H1 (cell line): Measurements from ENCODE around the gene GNS. TPM values are rescaled to one million over a fixed set of nuclear protein-coding genes. Genes with fewer than 3 reads are reported as not detected.

Experiments used
- CTBP2 ChIP-seq: IDR thresholded peaks from 2 replicates; pipeline ENCODE4 v1.7.0; 2011; ENCODE audit warnings: borderline replicate concordance, mild to moderate bottlenecking, moderate library complexity, mixed read lengths, low read length; ENCODE audit not compliant: insufficient read depth, insufficient read length
- CTCF ChIP-seq, 3 experiments: IDR thresholded peaks; 1 replicate in 2 of 3; 2 replicates in 1 of 3; pipeline versions ENCODE4 v1.5.1 to v1.6.1; 2011; ENCODE audit warnings: low read length in 3 of 3, mild to moderate bottlenecking in 3 of 3, inconsistent platforms in 2 of 3, low read depth in 1 of 3, moderate library complexity in 1 of 3; ENCODE audit not compliant: insufficient read depth in 1 of 3; ENCODE audit errors: control extremely low read depth in 1 of 3
- GABPA ChIP-seq: IDR thresholded peaks from 2 replicates; pipeline ENCODE4 v1.6.1; 2011; ENCODE audit warnings: mild to moderate bottlenecking, low read length, moderate library complexity, borderline replicate concordance; ENCODE audit not compliant: insufficient read depth
- polyA plus RNA-seq, 7 experiments: library from polyadenylated mRNA; depleted of rRNA in 3 of 7; stranded (reverse) in 5 of 7; unstranded in 2 of 7; fragments of >200 nt in 5 of 7; fragments of 200-250 nt in 2 of 7; gene quantifications; 1 replicate in 5 of 7; 2 replicates in 1 of 7; 4 replicates in 1 of 7; pipeline versions ENCODE4 v1.2.1 to v1.2.3, GENCODE V29; 2011 to 2013; ENCODE audit warnings: missing spikeins in 2 of 7, mixed read lengths in 2 of 7
- total RNA-seq: library from RNA; stranded (reverse); fragmentation: NEBNext Ultra II Directional; extraction: Animal tissue kit (Norgen Biotek cat#: 25700); gene quantifications from 2 replicates; pipeline ENCODE4 v1.2.1, GENCODE V29; 2021

Gene GNS
- total and polyA plus RNA-seq, 2 of the 8 experiments (the other 6 are each of a cell fraction or from before 2014, with no cell fraction given) = 16.0 to 28.5 TPM

- TF ChIP-seq CTCF (IDR thresholded peaks at IDR 0.05; ENCODE audit: control extremely low read depth in 1 of 3, insufficient read depth in 1 of 3, low read depth in 1 of 3, low read length in 3 of 3) (no peak), GABPA (no peak), CTBP2 (no peak)
These were observed 79.0 kb downstream of the GNS start (continued) for GRCh38 chr12:64680235-64680634.
